Endothelial cell of umbilical vein (primary cell): Measurements from ENCODE around the gene PRKAG2. TPM values are rescaled to one million over a fixed set of nuclear protein-coding genes. Genes with fewer than 3 reads are reported as not detected.

Experiments used
- BruUV-seq: library from RNA; stranded (reverse); fragments of 400-500 nt; replicated peaks from 2 replicates; lab custom pipeline; 2021; lab: Mats Ljungman, UMichigan
- CTCF ChIA-PET: fragments of 300-600, 350-600 bp; sonication (Branson Sonifier 250); formaldehyde crosslinking; loops from one replicate; lab custom pipeline; 2021; ENCODE audit warnings: antibody characterized with exemption, inconsistent platforms; lab: Charles Lee
- POLR2A ChIA-PET: fragments of 300-600, 350-600 bp; sonication (Branson Sonifier 250); formaldehyde crosslinking; loops from one replicate; lab custom pipeline; 2021; ENCODE audit warnings: antibody characterized with exemption, inconsistent platforms; lab: Charles Lee
- DNase-seq: peaks from one replicate; pipeline ENCODE4 v3.0.0-alpha.2; 2011; ENCODE audit warnings: low read depth, low spot score
- FAIRE-seq: peaks from 2 replicates; lab custom pipeline; 2011; peaks lifted over from hg19 to GRCh38; lab: Jason Lieb, UNC
- H2AFZ ChIP-seq: 2 replicates; pipeline ENCODE4 v1.6.0; 2012; ENCODE audit warnings: low read depth, low read length, control low read depth, inconsistent platforms
- H3K27ac ChIP-seq: 2 replicates; pipeline ENCODE4 v1.5.1; 2011; ENCODE audit warnings: low read depth, mild to moderate bottlenecking, control low read depth, low read length, moderate library complexity; ENCODE audit not compliant: insufficient read depth
- H3K27me3 ChIP-seq, 2 experiments: 2 replicates each; pipeline versions ENCODE4 v1.6.0 to v1.6.1; 2011; ENCODE audit warnings: low read length in 2 of 2, mixed read lengths in 1 of 2; ENCODE audit not compliant: control insufficient read depth in 2 of 2, insufficient read depth in 2 of 2
- H3K36me3 ChIP-seq, 2 experiments: 2 replicates in 1 of 2; 3 replicates in 1 of 2; pipeline ENCODE4 v1.5.1; 2011; ENCODE audit warnings: low read length in 2 of 2, mild to moderate bottlenecking in 1 of 2, moderate library complexity in 1 of 2; ENCODE audit not compliant: control insufficient read depth in 2 of 2, insufficient read depth in 2 of 2; ENCODE audit errors: extremely low read depth in 1 of 2
- H3K4me1 ChIP-seq: 3 replicates; pipeline ENCODE4 v1.5.1; 2011; ENCODE audit warnings: mild to moderate bottlenecking, low read length; ENCODE audit not compliant: control insufficient read depth, insufficient read depth; ENCODE audit errors: extremely low read depth
- H3K4me2 ChIP-seq: 2 replicates; pipeline ENCODE4 v1.6.1; 2011; ENCODE audit warnings: low read length, control low read depth, mixed read lengths; ENCODE audit not compliant: insufficient read depth
- H3K4me3 ChIP-seq, 3 experiments: fragments of 200-600 bp in 1 of 3; sonication (generic), shearing (Covaris generic) in 1 of 3; replicated peaks in 1 of 3; 2 replicates each; pipeline ENCODE4 v1.5.1; 2011 to 2016; ENCODE audit warnings: control low read depth in 3 of 3, low read length in 3 of 3, mild to moderate bottlenecking in 2 of 3, inconsistent platforms in 1 of 3, low read depth in 1 of 3, moderate library complexity in 1 of 3; ENCODE audit not compliant: insufficient read depth in 1 of 3
- H3K79me2 ChIP-seq: 2 replicates; pipeline ENCODE4 v1.6.0; 2012; ENCODE audit warnings: low read length, inconsistent platforms; ENCODE audit not compliant: control insufficient read depth, insufficient read depth
- H3K9ac ChIP-seq: replicated peaks from 2 replicates; pipeline ENCODE3; 2011; ENCODE audit warnings: low read length, control low read depth; ENCODE audit not compliant: insufficient read depth; ENCODE audit errors: extremely low read depth
- H3K9me1 ChIP-seq: replicated peaks from 3 replicates; pipeline ENCODE4 v1.6.0; 2011; ENCODE audit warnings: mild to moderate bottlenecking, low read length; ENCODE audit not compliant: control insufficient read depth, insufficient read depth; ENCODE audit errors: extremely low read depth
- H3K9me3 ChIP-seq: replicated peaks from 2 replicates; pipeline ENCODE4 v1.5.1; 2012; ENCODE audit warnings: low read length, inconsistent platforms; ENCODE audit not compliant: control insufficient read depth, insufficient read depth
- H4K20me1 ChIP-seq: replicated peaks from 2 replicates; pipeline ENCODE3; 2011; ENCODE audit warnings: mild to moderate bottlenecking, low read length; ENCODE audit not compliant: control insufficient read depth, insufficient read depth; ENCODE audit errors: extremely low read depth
- EZH2 ChIP-seq: IDR thresholded peaks from 2 replicates; pipeline ENCODE4 v1.6.1; 2012; ENCODE audit warnings: borderline replicate concordance, low read depth, mild to moderate bottlenecking, moderate library complexity, low read length, inconsistent platforms; ENCODE audit not compliant: severe bottlenecking
- FOS ChIP-seq: IDR thresholded peaks from 2 replicates; pipeline ENCODE4 v1.6.1; 2011; ENCODE audit warnings: mild to moderate bottlenecking, low read length, moderate library complexity, borderline replicate concordance; ENCODE audit not compliant: insufficient read depth
- GATA2 ChIP-seq: IDR thresholded peaks from 2 replicates; pipeline ENCODE4 v1.7.0; 2011; ENCODE audit warnings: low read depth, mild to moderate bottlenecking, moderate library complexity, mixed read lengths, low read length; ENCODE audit not compliant: insufficient read length, insufficient read depth
- JUN ChIP-seq: IDR thresholded peaks from 2 replicates; pipeline ENCODE4 v1.6.1; 2011; ENCODE audit warnings: borderline replicate concordance, low read depth; ENCODE audit not compliant: insufficient read length, insufficient read depth
- MAX ChIP-seq: IDR thresholded peaks from 2 replicates; pipeline ENCODE4 v1.6.1; 2011; ENCODE audit not compliant: insufficient read depth, insufficient read length
- MYC ChIP-seq: IDR thresholded peaks from one replicate; pipeline ENCODE4 v1.6.1; 2011; ENCODE audit warnings: mild to moderate bottlenecking, low read depth, low read length
- POLR2A ChIP-seq: IDR thresholded peaks from 2 replicates; pipeline ENCODE4 v1.6.1; 2012; ENCODE audit warnings: low read depth, mild to moderate bottlenecking, control low read depth, low read length
- POLR2AphosphoS5 ChIP-seq: IDR thresholded peaks from 2 replicates; pipeline ENCODE4 v1.6.1; 2012; ENCODE audit warnings: low read depth, mild to moderate bottlenecking, control low read depth, low read length, moderate library complexity; ENCODE audit not compliant: insufficient read depth
- dilution Hi-C: fragments of 300-500 bp; cut with MboI; formaldehyde crosslinking; loops from one replicate; pipeline ENCODE4 v1.15.0; 2019; ENCODE audit warnings: low sequenced_read_pairs; ENCODE audit not compliant: extremely low pct_ligation_motif_present
- intact Hi-C: fragments of 100-400 bp; cut with micrococcal nuclease; formaldehyde crosslinking; loops from one replicate; pipeline ENCODE4 v1.10.0; 2022
- polyA plus RNA-seq, 4 experiments: library from polyadenylated mRNA; depleted of rRNA in 3 of 4; stranded (reverse) in 3 of 4; unstranded in 1 of 4; fragments of >200 nt; gene quantifications; 2 replicates each; pipeline versions ENCODE4 v1.2.1 to v1.2.3, GENCODE V29; 2011 to 2012; ENCODE audit warnings: missing spikeins in 1 of 4
- total RNA-seq: library from RNA; stranded (reverse); gene quantifications from 2 replicates; pipeline ENCODE4 v1.2.3, GENCODE V29; 2021
- TF ChIP-seq, protein P1 (sequence below), 2 donors: IDR thresholded peaks; 1 replicate in 1 of 2; 2 replicates in 1 of 2; pipeline ENCODE4 v1.5.1; 2011; ENCODE audit warnings: low read length in 2 of 2, mild to moderate bottlenecking in 2 of 2, moderate library complexity in 2 of 2, control low read depth in 1 of 2, inconsistent platforms in 1 of 2, low read depth in 1 of 2; ENCODE audit not compliant: insufficient read depth in 1 of 2; ENCODE audit errors: extremely low read depth in 1 of 2

Gene PRKAG2
- total and polyA plus RNA-seq, 2 donors (not counting 3 experiments of a cell fraction or from before 2014, with no cell fraction given) = 19.3 to 51.5 TPM

- Histone ChIP-seq H3K79me2 (no peaks in the 10 kb centered on the region), H2AFZ (no peak overlapping the region), H3K4me1 (no peaks in the 10 kb centered on the region), H3K9ac (no peak overlapping the region), H3K27ac (no peak overlapping the region), H3K36me3 (no peaks in the 10 kb centered on the region), H3K27me3 (peaks cover 7 to 25% of the 10 kb centered on the region in 2 experiments), H3K4me2 (no peak overlapping the region), H3K9me3 (no peaks in the 10 kb centered on the region), H3K4me3 (no peak overlapping the region), H4K20me1 (no peaks in the 10 kb centered on the region), H3K9me1 (no peaks in the 10 kb centered on the region)
- intact Hi-C loops (no loop called here), dilution Hi-C loops (no loop called here)
- no TSS peak for BruUV-seq
- no peak for TF ChIP-seq FOS
- no peak for TF ChIP-seq POLR2AphosphoS5
- TF ChIP-seq POLR2A = no peak
- no peak for FAIRE-seq
- CTCF ChIA-PET = interaction anchor here (1.1 to 1.8 kb wide), 7 partner anchors 11 to 219 kb away, joined by 3 to 5 read pairs (median 3); no protein-coding TSS in a partner anchor
- POLR2A ChIA-PET = interaction anchor here (1.5 kb wide), 1 partner anchor 20 kb away, joined by 5 read pairs; the partner anchor contains the start of gene RHEB
- no peak for DNase-seq
Measured at GRCh38 chr7:151539088-151539671, 337.7 kb downstream of the PRKAG2 start.

GRCh38 chr7:151537818-151538561, 338.9 kb downstream of the PRKAG2 start:
- Histone ChIP-seq H3K27me3 (peaks cover 2 to 25% of the 10 kb centered on the region in 2 experiments), H3K9me1 (no peaks in the 10 kb centered on the region), H3K4me2 (no peak overlapping the region), H3K36me3 (no peaks in the 10 kb centered on the region), H3K9ac (no peak overlapping the region), H2AFZ (no peak overlapping the region), H3K79me2 (no peaks in the 10 kb centered on the region), H3K4me1 (no peaks in the 10 kb centered on the region), H3K27ac (no peak overlapping the region), H3K4me3 (no peak overlapping the region), H4K20me1 (no peaks in the 10 kb centered on the region), H3K9me3 (no peaks in the 10 kb centered on the region)
- intact Hi-C loops (no loop called here), dilution Hi-C loops (no loop called here)
- DNase-seq = no peak
- FAIRE-seq = no peak
- CTCF ChIA-PET = interaction anchor here (0.8 to 1.8 kb wide), 9 partner anchors 10 to 221 kb away, joined by 3 to 5 read pairs (median 3); no protein-coding TSS in a partner anchor
- TF ChIP-seq FOS (no peak), MYC (no peak), POLR2A (no peak), MAX (no peak), EZH2 (no peak), JUN (no peak), GATA2 (no peak), POLR2AphosphoS5 (no peak)
- TF ChIP-seq, protein P1, sequence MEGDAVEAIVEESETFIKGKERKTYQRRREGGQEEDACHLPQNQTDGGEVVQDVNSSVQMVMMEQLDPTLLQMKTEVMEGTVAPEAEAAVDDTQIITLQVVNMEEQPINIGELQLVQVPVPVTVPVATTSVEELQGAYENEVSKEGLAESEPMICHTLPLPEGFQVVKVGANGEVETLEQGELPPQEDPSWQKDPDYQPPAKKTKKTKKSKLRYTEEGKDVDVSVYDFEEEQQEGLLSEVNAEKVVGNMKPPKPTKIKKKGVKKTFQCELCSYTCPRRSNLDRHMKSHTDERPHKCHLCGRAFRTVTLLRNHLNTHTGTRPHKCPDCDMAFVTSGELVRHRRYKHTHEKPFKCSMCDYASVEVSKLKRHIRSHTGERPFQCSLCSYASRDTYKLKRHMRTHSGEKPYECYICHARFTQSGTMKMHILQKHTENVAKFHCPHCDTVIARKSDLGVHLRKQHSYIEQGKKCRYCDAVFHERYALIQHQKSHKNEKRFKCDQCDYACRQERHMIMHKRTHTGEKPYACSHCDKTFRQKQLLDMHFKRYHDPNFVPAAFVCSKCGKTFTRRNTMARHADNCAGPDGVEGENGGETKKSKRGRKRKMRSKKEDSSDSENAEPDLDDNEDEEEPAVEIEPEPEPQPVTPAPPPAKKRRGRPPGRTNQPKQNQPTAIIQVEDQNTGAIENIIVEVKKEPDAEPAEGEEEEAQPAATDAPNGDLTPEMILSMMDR (IDR thresholded peaks at IDR 0.05; ENCODE audit: extremely low read depth in 1 of 2, insufficient read depth in 1 of 2, low read depth in 1 of 2, low read length in 2 of 2) = no peak
- POLR2A ChIA-PET = interaction anchor here (1.5 kb wide), 1 partner anchor 19 kb away, joined by 5 read pairs; the partner anchor contains the start of gene RHEB
- BruUV-seq = no TSS peak
